ENCODE data around the gene SHISA3. TPM values are rescaled to one million over a fixed set of nuclear protein-coding genes. Genes with fewer than 3 reads are reported as not detected.

Gene SHISA3
- total and polyA plus RNA-seq, 2 of the 13 experiments (the other 11 are each of a cell fraction or from before 2014, with no cell fraction given), result not detected

- WGBS (ENCODE audit: low lambda C conversion rate), result 60% methylated on average over 17 of the region's 17 CpGs
- intact Hi-C loops (cut with micrococcal nuclease; ENCODE audit: unreplicated experiment) (no loop called here), in situ Hi-C loops (cut with HindIII; ENCODE audit: extremely low pct_ligation_motif_present, low pct_unique_long_range_greater_than_20kb) (no loop called here)
- Histone ChIP-seq H3K9me3 (ENCODE audit: low read length) (no peaks in the 10 kb centered on the region), H3K79me2 (ENCODE audit: insufficient read depth, low read length) (no peaks in the 10 kb centered on the region), H3K9ac (ENCODE audit: insufficient read depth, low read depth, low read length) (no peak overlapping the region), H3K27me3 (ENCODE audit: control insufficient read depth in 1 of 2, insufficient read depth in 2 of 2, low read length in 2 of 2) (peaks cover 2 to 47% of the 10 kb centered on the region in 2 experiments), H2AFZ (ENCODE audit: low read length) (no peak overlapping the region), H3K27ac (ENCODE audit: extremely low read length, insufficient read depth, low read length) (no peak overlapping the region), H4K20me1 (ENCODE audit: insufficient read depth, low read length) (no peaks in the 10 kb centered on the region), H3K4me1 (ENCODE audit: insufficient read depth, low read length) (no peaks in the 10 kb centered on the region), H3K4me3 (replicated peaks in 1 of 3; ENCODE audit: insufficient read depth in 1 of 3, low read depth in 2 of 3, low read length in 3 of 3) (no peak overlapping the region), H3K4me2 (ENCODE audit: low read depth, low read length) (no peak overlapping the region), H3K36me3 (replicated peaks in 1 of 2; ENCODE audit: control insufficient read depth in 1 of 2, insufficient read depth in 2 of 2, low read length in 2 of 2) (no peaks in the 10 kb centered on the region)
- FAIRE-seq, result no peak
- no TSS peak for BruUV-seq (replicated peaks)
- POLR2A ChIA-PET, result no interaction called here
- CTCF ChIA-PET (ENCODE audit: low intra/inter-chr PET ratio, low total read pairs), result no interaction called here
- DNase-seq (ENCODE audit: low spot score), result no peak
- no peak for TF ChIP-seq FOXO4 (CRISPR knock-in tag; conservative IDR thresholded peaks at IDR 0.05)
- TF ChIP-seq ZBTB7A (CRISPR knock-in tag; IDR thresholded peaks at IDR 0.05), result no peak
- TF ChIP-seq MAF1 (CRISPR knock-in tag; IDR thresholded peaks at IDR 0.05; ENCODE audit: borderline replicate concordance), result no peak
- TF ChIP-seq KLF12 (CRISPR knock-in tag; IDR thresholded peaks at IDR 0.05; ENCODE audit: borderline replicate concordance), result no peak
- no peak for TF ChIP-seq MLLT10 (CRISPR knock-in tag; IDR thresholded peaks at IDR 0.05)
- no peak for TF ChIP-seq ZFAT (CRISPR knock-in tag; conservative IDR thresholded peaks at IDR 0.05)
- TF ChIP-seq BCL3 (CRISPR knock-in tag; IDR thresholded peaks at IDR 0.05), result no peak
- TF ChIP-seq ZNF781 (CRISPR knock-in tag; IDR thresholded peaks at IDR 0.05; ENCODE audit: borderline replicate concordance, not compliant biosample characterization), result no peak
- no peak for TF ChIP-seq CSRNP2 (CRISPR knock-in tag; conservative IDR thresholded peaks at IDR 0.05; ENCODE audit: low read depth)
- no peak for TF ChIP-seq ZNF44 (CRISPR knock-in tag; IDR thresholded peaks at IDR 0.05)
- TF ChIP-seq GABPB1 (CRISPR knock-in tag; IDR thresholded peaks at IDR 0.05), result no peak
- TF ChIP-seq HINFP (CRISPR knock-in tag; IDR thresholded peaks at IDR 0.05; ENCODE audit: low read depth), result no peak
- TF ChIP-seq SP4 (CRISPR knock-in tag; IDR thresholded peaks at IDR 0.05), result no peak
- no peak for TF ChIP-seq ZSCAN21 (CRISPR knock-in tag; IDR thresholded peaks at IDR 0.05; ENCODE audit: borderline replicate concordance)
- no peak for TF ChIP-seq ZNF33B (CRISPR knock-in tag; IDR thresholded peaks at IDR 0.05)
- TF ChIP-seq FOXA3 (CRISPR knock-in tag; IDR thresholded peaks at IDR 0.05), result no peak
- no peak for TF ChIP-seq NONO (IDR thresholded peaks at IDR 0.05)
- TF ChIP-seq NONO (CRISPR knock-in tag; conservative IDR thresholded peaks at IDR 0.05), result no peak
- ATAC-seq, result no peak
Observed at GRCh38 chr4:42396361-42396751, 932 bp upstream of the SHISA3 start.

Measured in HepG2 (cell line).